Measurements from ENCODE around the gene ZNF79. TPM values are rescaled to one million over a fixed set of nuclear protein-coding genes. Genes with fewer than 3 reads are reported as not detected.
"Not testable (repeated sequence)": the region's sequence is repeated elsewhere in the genome, so short reads cannot be mapped to it uniquely, and the experiment has no call there.

ZNF79 gene
- total RNA-seq, 2 experiments from 2014 or later: 14.2 to 18.9 TPM

GRCh38 chr9:127457191-127457878 is 33.2 kb downstream of the ZNF79 start:
- Mint-ChIP-seq H3K9me3 (ENCODE audit: low read depth) (no peaks in the 10 kb centered on the region), H3K27me3 (no peaks in the 10 kb centered on the region), H3K4me3 (no peak overlapping the region), H3K27ac (no peak overlapping the region), H3K36me3 (peaks cover 20% of the 10 kb centered on the region), H3K4me1 (peaks cover 5% of the 10 kb centered on the region)
- CTCF ChIA-PET: no interaction called here
- no peak for DNase-seq
- no peak for ATAC-seq

GRCh38 chr9:127458921-127459320 is 34.7 kb downstream of the ZNF79 start:
- DNase-seq (no peak), ATAC-seq (no peak)
- H3K36me3 Mint-ChIP-seq: peaks cover 24% of the 10 kb centered on the region
- CTCF ChIA-PET: no interaction called here
- H3K27ac Mint-ChIP-seq: no peak overlapping the region
- no peak overlapping the region for H3K4me3 Mint-ChIP-seq
- H3K27me3 Mint-ChIP-seq: no peaks in the 10 kb centered on the region
- no peaks in the 10 kb centered on the region for H3K9me3 Mint-ChIP-seq (ENCODE audit: low read depth)
- no peaks in the 10 kb centered on the region for H3K4me1 Mint-ChIP-seq

GRCh38 chr9:127463382-127463781 is 39.2 kb downstream of the ZNF79 start:
- H3K36me3 Mint-ChIP-seq: peaks cover 29% of the 10 kb centered on the region
- no peaks in the 10 kb centered on the region for H3K4me1 Mint-ChIP-seq
- CTCF ChIA-PET: no interaction called here
- no peaks in the 10 kb centered on the region for H3K27me3 Mint-ChIP-seq
- DNase-seq (no peak), ATAC-seq (no peak)
- H3K4me3 Mint-ChIP-seq: no peak overlapping the region
- H3K9me3 Mint-ChIP-seq (ENCODE audit: low read depth): no peaks in the 10 kb centered on the region
- no peak overlapping the region for H3K27ac Mint-ChIP-seq

- Mint-ChIP-seq H3K27ac (no peak overlapping the region), H3K9me3 (ENCODE audit: low read depth) (no peaks in the 10 kb centered on the region), H3K4me1 (no peaks in the 10 kb centered on the region), H3K36me3 (peaks cover 30% of the 10 kb centered on the region), H3K27me3 (no peaks in the 10 kb centered on the region), H3K4me3 (no peak overlapping the region)
- no peak for DNase-seq
- ATAC-seq: no peak
- CTCF ChIA-PET: no interaction called here
Observed at GRCh38 chr9:127463911-127464310, 39.7 kb downstream of the ZNF79 start.

DNA sequence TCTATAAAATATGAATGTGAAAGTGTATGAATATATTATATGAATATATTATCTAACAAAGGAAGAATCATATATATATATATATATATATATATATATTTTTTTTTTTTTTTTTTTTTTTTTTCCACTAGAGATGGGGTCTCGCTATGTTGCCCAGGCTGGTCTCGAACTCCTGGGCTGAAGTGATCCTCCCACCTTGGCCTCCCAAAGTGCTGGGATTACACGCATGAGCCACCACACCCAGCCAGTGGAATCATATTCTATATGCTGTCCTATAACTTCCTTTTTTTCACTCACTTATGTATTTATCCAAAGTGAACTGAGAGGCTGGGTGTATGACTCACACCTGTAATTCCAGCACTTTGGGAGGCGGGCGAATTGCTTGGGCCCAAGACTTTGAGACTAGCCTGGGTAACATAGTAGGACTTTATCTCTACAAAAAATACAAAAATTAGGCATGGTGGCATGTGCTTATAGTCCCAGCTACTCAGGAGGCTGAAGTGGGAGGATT is 42.3 kb downstream of the ZNF79 start:
- not testable (repeated sequence) for ATAC-seq, DNase-seq
- CTCF ChIA-PET: interaction anchor here (1.1 kb wide), 1 partner anchor 182 kb away, joined by 3 read pairs; no protein-coding TSS in a partner anchor

GRCh38 chr9:127467621-127468020 is 43.4 kb downstream of the ZNF79 start:
- Mint-ChIP-seq H3K4me1 (no peaks in the 10 kb centered on the region), H3K27me3 (no peaks in the 10 kb centered on the region), H3K27ac (no peak overlapping the region), H3K9me3 (ENCODE audit: low read depth) (no peaks in the 10 kb centered on the region), H3K4me3 (no peak overlapping the region), H3K36me3 (peaks cover 23% of the 10 kb centered on the region)
- DNase-seq (no peak), ATAC-seq (no peak)
- CTCF ChIA-PET: no interaction called here

More for the DNA sequence above, 42.3 kb downstream of the ZNF79 start:
- not testable (repeated sequence) for H3K9me3 Mint-ChIP-seq (ENCODE audit: low read depth); H3K4me1 Mint-ChIP-seq; H3K27ac Mint-ChIP-seq; H3K27me3 Mint-ChIP-seq; H3K4me3 Mint-ChIP-seq
- H3K36me3 Mint-ChIP-seq: peaks cover 31% of the 10 kb centered on the region

- CTCF ChIA-PET: no interaction called here
- no peaks in the 10 kb centered on the region for H3K4me1 Mint-ChIP-seq
- no peaks in the 10 kb centered on the region for H3K9me3 Mint-ChIP-seq (ENCODE audit: low read depth)
- H3K36me3 Mint-ChIP-seq: peaks cover 24% of the 10 kb centered on the region
- H3K4me3 Mint-ChIP-seq: no peak overlapping the region
- H3K27ac Mint-ChIP-seq: no peak overlapping the region
- no peak for DNase-seq
- no peaks in the 10 kb centered on the region for H3K27me3 Mint-ChIP-seq
- no peak for ATAC-seq
Observed at GRCh38 chr9:127470662-127471061, 46.5 kb downstream of the ZNF79 start.

DNA sequence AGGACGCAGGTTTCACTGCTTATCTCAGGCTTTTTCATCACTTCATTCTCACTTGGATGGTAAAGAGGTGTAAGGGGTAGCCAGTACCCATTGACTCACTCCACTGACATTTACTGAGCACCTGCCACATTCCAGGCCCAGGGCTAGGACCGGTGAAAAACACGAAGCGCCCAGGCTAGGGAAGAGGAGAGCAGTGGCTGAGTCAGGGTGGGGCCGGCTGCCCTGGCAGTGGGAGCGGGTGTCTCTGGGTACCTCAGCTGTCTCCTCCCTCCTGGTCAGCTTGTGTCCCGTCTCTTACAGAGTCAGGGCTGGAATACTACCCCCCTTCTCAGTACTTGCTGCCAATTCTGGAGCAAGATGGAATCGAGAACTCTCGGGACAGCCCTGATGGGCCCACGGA is 49.3 kb downstream of the ZNF79 start:
- H3K9me3 Mint-ChIP-seq (ENCODE audit: low read depth): no peaks in the 10 kb centered on the region
- H3K27ac Mint-ChIP-seq: no peak overlapping the region
- DNase-seq (no peak), ATAC-seq (no peak)
- CTCF ChIA-PET: no interaction called here
- H3K36me3 Mint-ChIP-seq: peaks cover 10% of the 10 kb centered on the region
- H3K4me1 Mint-ChIP-seq: no peaks in the 10 kb centered on the region
- no peak overlapping the region for H3K4me3 Mint-ChIP-seq
- H3K27me3 Mint-ChIP-seq: no peaks in the 10 kb centered on the region

DNA sequence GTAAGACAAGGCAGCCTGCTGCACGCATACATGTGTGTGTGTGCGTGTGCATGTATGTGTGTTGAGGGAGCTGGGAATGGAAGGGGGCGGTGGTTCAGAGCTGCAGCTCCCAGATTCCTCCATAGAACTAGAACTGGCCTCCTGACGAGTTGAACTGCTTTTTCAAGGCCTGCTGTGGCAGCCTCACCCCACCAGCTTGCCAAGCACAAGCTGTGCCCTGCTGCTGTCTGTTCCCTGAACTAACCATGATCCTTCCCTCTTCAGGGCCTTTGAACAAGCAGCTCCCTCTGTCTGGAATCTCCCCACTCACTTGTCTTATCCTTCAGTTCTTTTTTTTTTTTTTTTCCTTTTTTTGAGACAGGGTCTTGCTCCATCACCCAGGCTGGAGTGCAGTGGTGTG is 49.8 kb downstream of the ZNF79 start:
- CTCF ChIA-PET: no interaction called here
- H3K27ac Mint-ChIP-seq: no peak overlapping the region

GRCh38 chr9:127474592-127474991 is 50.4 kb downstream of the ZNF79 start:
- no peak for ATAC-seq
- Mint-ChIP-seq H3K9me3 (ENCODE audit: low read depth) (no peaks in the 10 kb centered on the region), H3K27me3 (no peaks in the 10 kb centered on the region), H3K4me3 (no peak overlapping the region), H3K36me3 (peaks cover 3% of the 10 kb centered on the region), H3K27ac (no peak overlapping the region), H3K4me1 (no peaks in the 10 kb centered on the region)
- CTCF ChIA-PET: no interaction called here
- DNase-seq: no peak

More for the DNA sequence above, 49.8 kb downstream of the ZNF79 start:
- no peak overlapping the region for H3K4me3 Mint-ChIP-seq
- ATAC-seq: no peak
- H3K27me3 Mint-ChIP-seq: no peaks in the 10 kb centered on the region
- DNase-seq: no peak
- peaks cover 8% of the 10 kb centered on the region for H3K36me3 Mint-ChIP-seq
- H3K4me1 Mint-ChIP-seq: no peaks in the 10 kb centered on the region
- no peaks in the 10 kb centered on the region for H3K9me3 Mint-ChIP-seq (ENCODE audit: low read depth)

GRCh38 chr9:127479507-127480081 is 55.4 kb downstream of the ZNF79 start:
- H3K36me3 Mint-ChIP-seq: peaks cover 7% of the 10 kb centered on the region
- CTCF ChIA-PET: no interaction called here
- no peak overlapping the region for H3K27ac Mint-ChIP-seq
- no peaks in the 10 kb centered on the region for H3K9me3 Mint-ChIP-seq (ENCODE audit: low read depth)
- H3K4me1 Mint-ChIP-seq: no peaks in the 10 kb centered on the region
- H3K27me3 Mint-ChIP-seq: no peaks in the 10 kb centered on the region
- DNase-seq: no peak
- no peak overlapping the region for H3K4me3 Mint-ChIP-seq
- no peak for ATAC-seq

GRCh38 chr9:127482662-127483061 is 58.5 kb downstream of the ZNF79 start:
- Mint-ChIP-seq H3K27me3 (no peaks in the 10 kb centered on the region), H3K4me3 (no peak overlapping the region), H3K27ac (no peak overlapping the region), H3K9me3 (ENCODE audit: low read depth) (no peaks in the 10 kb centered on the region), H3K36me3 (peaks cover 7% of the 10 kb centered on the region), H3K4me1 (no peaks in the 10 kb centered on the region)
- CTCF ChIA-PET: interaction anchor here (0.7 kb wide), 1 partner anchor 1127 kb away, joined by 3 read pairs; no protein-coding TSS in a partner anchor
- ATAC-seq (no peak), DNase-seq (no peak)

DNA sequence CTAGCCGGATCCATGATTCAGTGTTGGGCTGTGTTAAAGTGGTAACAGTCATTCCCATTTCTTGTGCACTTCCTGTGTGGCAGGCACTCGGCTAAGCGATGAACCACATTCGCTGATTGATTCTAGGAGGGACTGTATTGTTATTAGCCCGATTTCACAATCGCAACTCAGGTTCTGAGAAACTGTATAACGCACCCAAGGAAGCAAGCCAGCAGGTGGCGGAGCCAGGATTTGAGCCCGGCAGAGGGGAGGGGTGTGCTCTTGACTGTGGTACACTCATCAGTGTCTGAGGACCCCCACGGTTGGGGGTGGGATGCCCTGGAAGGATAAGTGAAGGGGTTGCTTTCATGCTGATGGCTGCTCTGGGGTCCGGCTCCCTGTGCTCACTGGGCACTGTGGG is 61.8 kb downstream of the ZNF79 start:
- Mint-ChIP-seq H3K9me3 (ENCODE audit: low read depth) (no peaks in the 10 kb centered on the region), H3K27ac (no peak overlapping the region), H3K4me1 (no peaks in the 10 kb centered on the region), H3K36me3 (peaks cover 6% of the 10 kb centered on the region), H3K27me3 (no peaks in the 10 kb centered on the region), H3K4me3 (no peak overlapping the region)
- no peak for DNase-seq
- no peak for ATAC-seq
- CTCF ChIA-PET: no interaction called here

GRCh38 chr9:127488946-127489345 is 64.8 kb downstream of the ZNF79 start:
- Mint-ChIP-seq H3K27me3 (no peaks in the 10 kb centered on the region), H3K4me1 (no peaks in the 10 kb centered on the region), H3K36me3 (no peaks in the 10 kb centered on the region), H3K4me3 (no peak overlapping the region), H3K27ac (no peak overlapping the region), H3K9me3 (ENCODE audit: low read depth) (no peaks in the 10 kb centered on the region)
- DNase-seq: no peak
- ATAC-seq: no peak
- CTCF ChIA-PET: no interaction called here

Measured in activated CD8-positive, alpha-beta memory T cell treated with anti-CD3 and anti-CD28 coated beads, Interleukin-2, amount 10 ng/mL, durations not matched to agents 7 days and 5 days (primary cell).